Transverse colon (tissue), 4 donors: Measurements from ENCODE around the gene CDH12. TPM values are rescaled to one million over a fixed set of nuclear protein-coding genes. Genes with fewer than 3 reads are reported as not detected.

Source experiments
- DNase-seq: peaks from one replicate; pipeline ENCODE4 v3.0.0-alpha.2; 2019
- H3K27ac ChIP-seq, 4 donors: fragments of 200-600 bp; sonication (generic); 2 replicates each; pipeline ENCODE4 v1.5.1; 2016 to 2018; ENCODE audit warnings: inconsistent platforms in 4 of 4
- H3K27me3 ChIP-seq: fragments of 200-600 bp; sonication (generic); 2 replicates; pipeline ENCODE4 v1.5.1; 2017; ENCODE audit warnings: inconsistent platforms
- H3K36me3 ChIP-seq, 4 donors: fragments of 200-600 bp; sonication (generic); 2 replicates each; pipeline ENCODE4 v1.5.1; 2017 to 2019; ENCODE audit warnings: inconsistent platforms in 4 of 4
- H3K4me1 ChIP-seq, 4 donors: fragments of 200-600 bp; sonication (generic); 2 replicates each; pipeline ENCODE4 v1.5.1; 2017 to 2020; ENCODE audit warnings: inconsistent platforms in 4 of 4
- H3K4me3 ChIP-seq, 4 donors: fragments of 200-600 bp; sonication (generic); 1 replicate in 1 of 4; 2 replicates in 3 of 4; pipeline versions ENCODE4 v1.5.1 to v1.6.1; 2017 to 2019; ENCODE audit warnings: inconsistent platforms in 4 of 4
- H3K9me3 ChIP-seq, 2 donors: fragments of 200-600 bp; sonication (generic); 2 replicates each; pipeline ENCODE4 v1.5.1; 2017 to 2019; ENCODE audit warnings: inconsistent platforms in 2 of 2
- CTCF ChIP-seq, 5 experiments: fragments of 200-600 bp in 3 of 5; fragments of 450-650 bp in 2 of 5; sonication (generic) in 3 of 5; IDR thresholded peaks; 1 replicate in 2 of 5; 2 replicates in 3 of 5; pipeline ENCODE4 v1.5.1; 2016 to 2017; ENCODE audit warnings: antibody characterized with exemption in 5 of 5, inconsistent platforms in 3 of 5, mild to moderate bottlenecking in 2 of 5, moderate library complexity in 1 of 5
- EP300 ChIP-seq: sonication (generic); formaldehyde crosslinking; IDR thresholded peaks from one replicate; pipeline ENCODE4 v1.6.1; 2017; ENCODE audit warnings: antibody characterized with exemption, low read depth
- POLR2A ChIP-seq: fragments of 450-650 bp; IDR thresholded peaks from one replicate; pipeline ENCODE4 v1.6.1; 2016; ENCODE audit warnings: antibody characterized with exemption, mild to moderate bottlenecking, moderate library complexity
- POLR2AphosphoS5 ChIP-seq, 3 donors: sonication (generic); formaldehyde crosslinking; IDR thresholded peaks; one replicate each; pipeline ENCODE4 v1.6.1; 2016; ENCODE audit warnings: antibody characterized with exemption in 3 of 3
- WGBS, 2 donors: methylation state at CpG; one replicate each; pipeline ENCODE4 v1.1.5; 2018; ENCODE audit warnings: low coverage in 1 of 2; 5-methylcytosine and 5-hydroxymethylcytosine counted together
- in situ Hi-C, 4 donors: fragments of 200-750 bp; cut with MboI; loops; one replicate each; pipeline versions ENCODE4 v1.15.0 to v1.15.1; 2017; ENCODE audit warnings: low sequenced_read_pairs in 3 of 4, low pct_ligation_motif_present in 1 of 4, low pct_unique_long_range_greater_than_20kb in 1 of 4
- intact Hi-C: fragments of 100-400 bp; cut with DNase I; formaldehyde crosslinking; loops from one replicate; pipeline ENCODE4 v1.15.1; 2023; ENCODE audit warnings: low total_unique reads
- total RNA-seq, 4 donors: library from RNA; depleted of rRNA; stranded (reverse); fragments of >200 nt; gene quantifications; one replicate each; pipeline ENCODE4 v1.1.0, GENCODE V29; 2016

CDH12 gene
- total RNA-seq, 4 donors from 2014 or later = 0.14 TPM; not detected in 3

DNA sequence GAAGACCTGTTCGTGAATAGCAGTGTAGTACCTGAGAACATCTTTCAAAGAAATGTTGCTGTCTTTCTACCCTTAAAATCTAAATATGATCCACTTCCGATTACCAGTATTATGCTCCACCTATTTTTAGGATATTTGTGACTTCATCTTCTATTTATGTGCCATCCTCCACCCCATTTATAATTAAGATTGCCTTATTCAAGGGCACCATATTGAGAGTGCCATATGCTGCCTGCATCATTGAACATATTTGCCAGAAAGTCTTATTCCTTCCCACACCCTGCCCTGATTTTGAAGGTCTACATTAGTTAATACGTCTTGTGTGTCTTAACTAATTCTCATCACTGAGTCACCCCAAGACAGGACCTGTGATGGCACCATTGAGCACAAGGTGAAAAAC is 1076.7 kb downstream of the CDH12 start:
- TF ChIP-seq POLR2A = no peak
- Histone ChIP-seq H3K27me3 (no peaks in the 10 kb centered on the region), H3K36me3 (no peaks in the 10 kb centered on the region), H3K27ac (no peak overlapping the region), H3K9me3 (no peaks in the 10 kb centered on the region), H3K4me3 (no peak overlapping the region), H3K4me1 (no peaks in the 10 kb centered on the region)
- no peak for DNase-seq
- in situ Hi-C loops (no loop called here), intact Hi-C loops (no loop called here)
- WGBS, 2 donors = 78 to 81% methylated on average over 3 of the region's 3 CpGs

GRCh38 chr5:21774801-21775200 is 1078.3 kb downstream of the CDH12 start:
- WGBS, 2 donors = 71 to 79% methylated on average over 1 of the region's 1 CpG
- H3K4me1 ChIP-seq = no peaks in the 10 kb centered on the region
- H3K9me3 ChIP-seq = no peaks in the 10 kb centered on the region
- TF ChIP-seq EP300 (no peak), CTCF (IDR thresholded peaks at IDR 0.05) (no peak), POLR2AphosphoS5 (IDR thresholded peaks at IDR 0.05) (no peak), POLR2A (no peak)
- no peaks in the 10 kb centered on the region for H3K36me3 ChIP-seq
- H3K27ac ChIP-seq = no peak overlapping the region
- in situ Hi-C loops = no loop called here
- DNase-seq = no peak
- H3K27me3 ChIP-seq = no peaks in the 10 kb centered on the region
- no peak overlapping the region for H3K4me3 ChIP-seq
- intact Hi-C loops = no loop called here

DNA sequence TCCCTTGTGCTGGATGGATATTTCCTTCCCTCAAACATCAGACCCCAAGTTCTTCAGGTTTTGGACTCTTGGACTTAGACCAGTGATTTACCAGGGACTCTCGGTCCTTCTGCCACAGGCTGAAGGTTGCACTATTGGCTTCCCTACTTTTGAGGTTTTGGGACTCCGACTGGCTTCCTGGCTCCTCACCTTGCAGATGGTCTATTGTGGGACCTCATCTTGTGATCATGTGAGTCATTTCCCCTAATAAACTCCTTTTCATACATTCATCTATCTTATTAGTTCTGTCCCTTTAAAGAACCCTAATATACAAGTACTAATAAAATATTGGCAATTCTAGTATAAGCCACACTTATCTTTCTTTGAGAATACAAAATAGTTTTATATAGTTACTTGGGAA is 1078.9 kb downstream of the CDH12 start:
- 76% methylated on average over 2 of the region's 2 CpGs for WGBS, 2 donors
- Histone ChIP-seq H3K27ac (no peak overlapping the region), H3K4me1 (no peaks in the 10 kb centered on the region), H3K4me3 (no peak overlapping the region), H3K27me3 (no peaks in the 10 kb centered on the region), H3K9me3 (no peaks in the 10 kb centered on the region), H3K36me3 (no peaks in the 10 kb centered on the region)
- intact Hi-C loops (no loop called here), in situ Hi-C loops (no loop called here)
- no peak for DNase-seq
- TF ChIP-seq CTCF (IDR thresholded peaks at IDR 0.05) (no peak), POLR2A (no peak), POLR2AphosphoS5 (IDR thresholded peaks at IDR 0.05) (no peak), EP300 (no peak)

DNA sequence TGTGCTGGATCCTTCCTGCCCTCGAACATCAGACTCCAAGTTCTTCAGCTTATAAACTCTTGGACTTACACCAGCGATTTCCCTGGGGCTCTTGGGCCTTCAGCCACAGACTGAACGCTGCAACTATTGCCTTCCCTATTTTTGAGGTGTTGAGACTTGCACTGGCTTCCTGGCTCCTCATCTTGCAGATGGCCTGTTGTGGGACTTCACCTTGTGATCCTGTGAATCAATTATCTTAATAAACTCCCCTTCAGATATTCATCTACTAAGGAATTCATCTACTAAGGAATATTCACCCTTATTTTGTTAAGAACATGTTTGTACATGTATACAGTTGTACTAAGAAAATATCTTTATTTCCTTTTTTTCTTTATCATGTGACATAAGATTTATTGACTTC is 1079.7 kb downstream of the CDH12 start:
- Histone ChIP-seq H3K36me3 (no peaks in the 10 kb centered on the region), H3K9me3 (no peaks in the 10 kb centered on the region), H3K4me1 (no peaks in the 10 kb centered on the region), H3K27me3 (no peaks in the 10 kb centered on the region), H3K4me3 (no peak overlapping the region), H3K27ac (no peak overlapping the region)
- TF ChIP-seq CTCF (IDR thresholded peaks at IDR 0.05) = no peak
- 61 to 65% methylated on average over 3 of the region's 3 CpGs for WGBS, 2 donors
- intact Hi-C loops = no loop called here
- in situ Hi-C loops = no loop called here
- DNase-seq = no peak

- WGBS, 2 donors = 27 to 38% methylated on average over 1 of the region's 1 CpG
Observed at GRCh38 chr5:21765406-21765805, 1087.7 kb downstream of the CDH12 start.

More at GRCh38 chr5:21765406-21765805, 1087.7 kb downstream of the CDH12 start:
- Histone ChIP-seq H3K27ac (no peak overlapping the region), H3K9me3 (no peaks in the 10 kb centered on the region), H3K27me3 (no peaks in the 10 kb centered on the region), H3K36me3 (no peaks in the 10 kb centered on the region), H3K4me1 (no peaks in the 10 kb centered on the region), H3K4me3 (no peak overlapping the region)
- intact Hi-C loops (no loop called here), in situ Hi-C loops (no loop called here)
- no peak for TF ChIP-seq POLR2A
- TF ChIP-seq CTCF (IDR thresholded peaks at IDR 0.05) = no peak
- no peak for TF ChIP-seq EP300
- TF ChIP-seq POLR2AphosphoS5 (IDR thresholded peaks at IDR 0.05) = no peak
- no peak for DNase-seq
